GM21786 (cell line): ENCODE measurements around the gene SLCO2A1.

ENCODE experiments used
- ATAC-seq: cut with Tn5 transposase; IDR thresholded peaks from one replicate; pipeline ENCODE4 v1.9.1; 2021; ENCODE audit not compliant: unreplicated experiment

The SLCO2A1 gene

GRCh38 chr3:133935843-133936769 lies 93.6 kb downstream of the SLCO2A1 start:
- no peak for ATAC-seq

- no peak for ATAC-seq
Measured at GRCh38 chr3:133934996-133935842, 94.5 kb downstream of the SLCO2A1 start.

- no peak for ATAC-seq
Measured at GRCh38 chr3:133934073-133934970, 95.4 kb downstream of the SLCO2A1 start.

GRCh38 chr3:133933097-133934024 lies 96.4 kb downstream of the SLCO2A1 start:
- ATAC-seq = no peak

GRCh38 chr3:133932009-133932408 lies 97.7 kb downstream of the SLCO2A1 start:
- no peak for ATAC-seq

GRCh38 chr3:133931084-133931483 lies 98.6 kb downstream of the SLCO2A1 start:
- no peak for ATAC-seq

GRCh38 chr3:133930341-133930933 lies 99.3 kb downstream of the SLCO2A1 start:
- no peak for ATAC-seq

- ATAC-seq = no peak
Measured at GRCh38 chr3:133928903-133929607, 100.7 kb downstream of the SLCO2A1 start.

GRCh38 chr3:133928136-133928893 lies 101.4 kb downstream of the SLCO2A1 start:
- no peak for ATAC-seq

GRCh38 chr3:133927540-133928066 lies 102.1 kb downstream of the SLCO2A1 start:
- peak; percentile 60 for ATAC-seq

- peak; percentile 15 for ATAC-seq
Measured at GRCh38 chr3:133926736-133927539, 102.8 kb downstream of the SLCO2A1 start.

- ATAC-seq = no peak
Measured at GRCh38 chr3:133925960-133926735, 103.6 kb downstream of the SLCO2A1 start.

GRCh38 chr3:133924041-133924440 lies 105.7 kb downstream of the SLCO2A1 start:
- no peak for ATAC-seq

- ATAC-seq = no peak
Measured at GRCh38 chr3:133921592-133921991, 108.1 kb downstream of the SLCO2A1 start.

GRCh38 chr3:133917144-133917543 lies 112.6 kb downstream of the SLCO2A1 start:
- ATAC-seq = no peak
